ENCODE measurements around the gene ZNF384.

ZNF384 gene

GRCh38 chr12:6638305-6638704 lies 50.9 kb downstream of the ZNF384 start:
- Histone ChIP-seq H3K4me1 (ENCODE audit: control insufficient read depth, insufficient read depth, low read depth, low read length) (peaks cover 10% of the 10 kb centered on the region), H3K4ac (ENCODE audit: low read depth in 1 of 2, low read length in 2 of 2) (no peak overlapping the region), H2AK5ac (ENCODE audit: low read length, severe bottlenecking) (no peak overlapping the region), H3K79me1 (replicated peaks; ENCODE audit: low read length, poor library complexity, severe bottlenecking) (no peaks in the 10 kb centered on the region), H3K14ac (ENCODE audit: low read length in 2 of 2) (no peak overlapping the region), H2BK12ac (ENCODE audit: low read length in 2 of 2) (no peak overlapping the region), H3K27me3 (ENCODE audit: control insufficient read depth in 1 of 2, insufficient read depth in 1 of 2, low read length in 2 of 2) (peaks cover 9 to 47% of the 10 kb centered on the region in 2 experiments), H4K8ac (ENCODE audit: low read length) (no peak overlapping the region), H3K18ac (ENCODE audit: low read depth in 1 of 2, low read length in 2 of 2) (no peak overlapping the region), H2BK5ac (ENCODE audit: low read depth, low read length, poor library complexity, severe bottlenecking) (no peak overlapping the region), H3K4me3 (ENCODE audit: insufficient read depth in 1 of 2, low read depth in 1 of 2, low read length in 2 of 2) (no peak overlapping the region), H3K36me3 (ENCODE audit: control insufficient read depth in 1 of 2, insufficient read depth in 2 of 2, low read depth in 1 of 2, low read length in 2 of 2) (no peaks in the 10 kb centered on the region), H4K91ac (ENCODE audit: low read length) (no peak overlapping the region), H2AFZ (ENCODE audit: low read depth, low read length) (no peak overlapping the region), H2BK15ac (ENCODE audit: low read depth, poor library complexity, severe bottlenecking) (no peak overlapping the region), H3K23ac (ENCODE audit: low read length in 2 of 2) (no peak overlapping the region), H3K9me3 (ENCODE audit: control insufficient read depth, low read length) (peaks cover 19% of the 10 kb centered on the region), H3K9ac (ENCODE audit: low read length) (no peak overlapping the region), H2BK120ac (ENCODE audit: low read depth, low read length) (no peak overlapping the region), H3K27ac (ENCODE audit: low read length, poor library complexity, severe bottlenecking) (no peak overlapping the region), H3K4me2 (ENCODE audit: low read length, poor library complexity, severe bottlenecking) (no peak overlapping the region)
- WGBS, result 84% methylated on average over 9 of the region's 9 CpGs
- DNase-seq, result no peak

- Histone ChIP-seq H3K14ac (ENCODE audit: low read length in 2 of 2) (peak within 1 kb of the TSS in 1 of 2 experiments; percentile 41), H4K91ac (ENCODE audit: low read length) (peak within 1 kb of the TSS; percentile 20), H4K8ac (ENCODE audit: low read length) (no peak within 1 kb of the TSS), H2AK5ac (ENCODE audit: low read length, severe bottlenecking) (no peak within 1 kb of the TSS), H2BK5ac (ENCODE audit: low read depth, low read length, poor library complexity, severe bottlenecking) (no peak within 1 kb of the TSS), H2BK12ac (ENCODE audit: low read length in 2 of 2) (peak within 1 kb of the TSS in 1 of 2 experiments; percentile 25), H2BK120ac (ENCODE audit: low read depth, low read length) (no peak within 1 kb of the TSS), H3K27ac (ENCODE audit: low read length, poor library complexity, severe bottlenecking) (no peak within 1 kb of the TSS), H3K4me2 (ENCODE audit: low read length, poor library complexity, severe bottlenecking) (no peak within 1 kb of the TSS), H3K18ac (ENCODE audit: low read depth in 1 of 2, low read length in 2 of 2) (peak within 1 kb of the TSS in 1 of 2 experiments; percentile 46), H3K9ac (ENCODE audit: low read length) (no peak within 1 kb of the TSS), H2AFZ (ENCODE audit: low read depth, low read length) (no peak within 1 kb of the TSS), H3K27me3 (ENCODE audit: control insufficient read depth in 1 of 2, insufficient read depth in 1 of 2, low read length in 2 of 2) (peaks cover 5 to 49% of the 10 kb centered on the region in 2 experiments), H3K36me3 (ENCODE audit: control insufficient read depth in 1 of 2, insufficient read depth in 2 of 2, low read depth in 1 of 2, low read length in 2 of 2) (no peaks in the 10 kb centered on the region), H3K4me3 (ENCODE audit: insufficient read depth in 1 of 2, low read depth in 1 of 2, low read length in 2 of 2) (no peak within 1 kb of the TSS), H3K23ac (ENCODE audit: low read length in 2 of 2) (no peak within 1 kb of the TSS), H2BK15ac (ENCODE audit: low read depth, poor library complexity, severe bottlenecking) (no peak within 1 kb of the TSS), H3K9me3 (ENCODE audit: control insufficient read depth, low read length) (peaks cover 5% of the 10 kb centered on the region), H3K79me1 (replicated peaks; ENCODE audit: low read length, poor library complexity, severe bottlenecking) (no peaks in the 10 kb centered on the region), H3K4ac (ENCODE audit: low read depth in 1 of 2, low read length in 2 of 2) (no peak within 1 kb of the TSS), H3K4me1 (ENCODE audit: control insufficient read depth, insufficient read depth, low read depth, low read length) (peaks cover 19% of the 10 kb centered on the region)
- WGBS, result 64% methylated on average over 17 of the region's 18 CpGs
- DNase-seq, result peak; percentile 35
These were observed 53.2 kb downstream of the ZNF384 start, which contains the start of gene LPAR5 for GRCh38 chr12:6635856-6636531. LPAR5 (minus strand) TSS chr12:6635959; CDS start chr12:6621248, 14,711 bp downstream.

GRCh38 chr12:6635375-6635855 lies 53.8 kb downstream of the ZNF384 start:
- Histone ChIP-seq H3K27me3 (ENCODE audit: control insufficient read depth in 1 of 2, insufficient read depth in 1 of 2, low read length in 2 of 2) (peaks cover 4 to 46% of the 10 kb centered on the region in 2 experiments), H3K14ac (ENCODE audit: low read length in 2 of 2) (no peak overlapping the region), H3K79me1 (replicated peaks; ENCODE audit: low read length, poor library complexity, severe bottlenecking) (no peaks in the 10 kb centered on the region), H3K18ac (ENCODE audit: low read depth in 1 of 2, low read length in 2 of 2) (no peak overlapping the region), H4K91ac (ENCODE audit: low read length) (peak overlapping the region; percentile 20), H3K4ac (ENCODE audit: low read depth in 1 of 2, low read length in 2 of 2) (no peak overlapping the region), H2AK5ac (ENCODE audit: low read length, severe bottlenecking) (no peak overlapping the region), H2BK12ac (ENCODE audit: low read length in 2 of 2) (no peak overlapping the region), H2BK15ac (ENCODE audit: low read depth, poor library complexity, severe bottlenecking) (no peak overlapping the region), H3K27ac (ENCODE audit: low read length, poor library complexity, severe bottlenecking) (no peak overlapping the region), H3K23ac (ENCODE audit: low read length in 2 of 2) (no peak overlapping the region), H3K4me1 (ENCODE audit: control insufficient read depth, insufficient read depth, low read depth, low read length) (peaks cover 19% of the 10 kb centered on the region), H3K4me2 (ENCODE audit: low read length, poor library complexity, severe bottlenecking) (no peak overlapping the region), H3K9me3 (ENCODE audit: control insufficient read depth, low read length) (no peaks in the 10 kb centered on the region), H3K36me3 (ENCODE audit: control insufficient read depth in 1 of 2, insufficient read depth in 2 of 2, low read depth in 1 of 2, low read length in 2 of 2) (no peaks in the 10 kb centered on the region), H3K4me3 (ENCODE audit: insufficient read depth in 1 of 2, low read depth in 1 of 2, low read length in 2 of 2) (no peak overlapping the region), H2BK120ac (ENCODE audit: low read depth, low read length) (no peak overlapping the region), H3K9ac (ENCODE audit: low read length) (no peak overlapping the region), H2BK5ac (ENCODE audit: low read depth, low read length, poor library complexity, severe bottlenecking) (no peak overlapping the region), H2AFZ (ENCODE audit: low read depth, low read length) (no peak overlapping the region), H4K8ac (ENCODE audit: low read length) (no peak overlapping the region)
- WGBS, result 48% methylated on average over 5 of the region's 5 CpGs
- DNase-seq, result peak; percentile 43

GRCh38 chr12:6632026-6632983 lies 56.9 kb downstream of the ZNF384 start:
- DNase-seq, result no peak
- H3K27me3 ChIP-seq (ENCODE audit: control insufficient read depth in 1 of 2, insufficient read depth in 1 of 2, low read length in 2 of 2), result peaks cover 0 to 19% of the 10 kb centered on the region in 2 experiments
- H2BK120ac ChIP-seq (ENCODE audit: low read depth, low read length), result no peak overlapping the region
- H3K18ac ChIP-seq (ENCODE audit: low read depth in 1 of 2, low read length in 2 of 2), result no peak overlapping the region
- H2BK15ac ChIP-seq (ENCODE audit: low read depth, poor library complexity, severe bottlenecking), result peak overlapping the region; percentile 26
- no peak overlapping the region for H3K14ac ChIP-seq (ENCODE audit: low read length in 2 of 2)
- no peaks in the 10 kb centered on the region for H3K79me1 ChIP-seq (replicated peaks; ENCODE audit: low read length, poor library complexity, severe bottlenecking)
- no peaks in the 10 kb centered on the region for H3K36me3 ChIP-seq (ENCODE audit: control insufficient read depth in 1 of 2, insufficient read depth in 2 of 2, low read depth in 1 of 2, low read length in 2 of 2)
- H4K8ac ChIP-seq (ENCODE audit: low read length), result peak overlapping the region; percentile 93
- no peaks in the 10 kb centered on the region for H3K9me3 ChIP-seq (ENCODE audit: control insufficient read depth, low read length)
- H4K91ac ChIP-seq (ENCODE audit: low read length), result no peak overlapping the region
- H3K4ac ChIP-seq (ENCODE audit: low read depth in 1 of 2, low read length in 2 of 2), result no peak overlapping the region
- H2AFZ ChIP-seq (ENCODE audit: low read depth, low read length), result peak overlapping the region; percentile 78
- peak overlapping the region in 1 of 2 experiments; percentile 23 for H3K23ac ChIP-seq (ENCODE audit: low read length in 2 of 2)
- no peak overlapping the region for H3K27ac ChIP-seq (ENCODE audit: low read length, poor library complexity, severe bottlenecking)
- no peak overlapping the region for H3K9ac ChIP-seq (ENCODE audit: low read length)
- 68% methylated on average over 21 of the region's 21 CpGs for WGBS
- peaks cover 19% of the 10 kb centered on the region for H3K4me1 ChIP-seq (ENCODE audit: control insufficient read depth, insufficient read depth, low read depth, low read length)
- no peak overlapping the region for H2AK5ac ChIP-seq (ENCODE audit: low read length, severe bottlenecking)
- H2BK12ac ChIP-seq (ENCODE audit: low read length in 2 of 2), result peak overlapping the region; percentile 6 to 56
- H2BK5ac ChIP-seq (ENCODE audit: low read depth, low read length, poor library complexity, severe bottlenecking), result no peak overlapping the region
- no peak overlapping the region for H3K4me2 ChIP-seq (ENCODE audit: low read length, poor library complexity, severe bottlenecking)
- no peak overlapping the region for H3K4me3 ChIP-seq (ENCODE audit: insufficient read depth in 1 of 2, low read depth in 1 of 2, low read length in 2 of 2)

Data from mesenchymal stem cell (in vitro differentiated cells and primary cell).